Mammary epithelial cell (primary cell): Measurements from ENCODE around the gene OR2T34.

Experiments used
- CTCF ChIP-seq, 2 donors: IDR thresholded peaks in 1 of 2; conservative IDR thresholded peaks in 1 of 2; 2 replicates each; pipeline ENCODE4 v1.5.1; 2011 to 2012; ENCODE audit warnings: inconsistent platforms in 2 of 2, low read length in 2 of 2, mild to moderate bottlenecking in 2 of 2, control low read depth in 1 of 2, low read depth in 1 of 2; ENCODE audit not compliant: insufficient read depth in 1 of 2; ENCODE audit errors: extremely low read depth in 1 of 2
- EZH2 ChIP-seq: IDR thresholded peaks from 2 replicates; pipeline ENCODE4 v1.6.1; 2012; ENCODE audit warnings: low read length, inconsistent platforms, borderline replicate concordance

GRCh38 chr1:248597589-248597988 lies 23.0 kb upstream of the OR2T34 start, which contains the start of gene OR2T10:
- TF ChIP-seq CTCF (conservative IDR thresholded peaks at IDR 0.05 in 1 of 2, IDR thresholded peaks at IDR 0.05 in 1 of 2; ENCODE audit: extremely low read depth in 1 of 2, insufficient read depth in 1 of 2, low read depth in 1 of 2, low read length in 2 of 2) (no peak), EZH2 (no peak)
